HepG2 (cell line): ENCODE data around the gene EPHX1. TPM values are rescaled to one million over a fixed set of nuclear protein-coding genes. Genes with fewer than 3 reads are reported as not detected.
A peak's percentile ranks its signal among the peaks of the same experiment; 100 is the strongest.

Experiments
- CHD2 ChIP-seq: IDR thresholded peaks from 2 replicates; pipeline ENCODE4 v1.6.1; 2011; ENCODE audit warnings: low read depth, low read length, improper control_type of control experiment
- MZF1 ChIP-seq: sonication (generic); formaldehyde crosslinking; IDR thresholded peaks from 2 replicates; pipeline ENCODE4 v1.8.1; 2023; ENCODE audit warnings: mild to moderate bottlenecking, missing genetic modification reagents, borderline replicate concordance
- NR2F1 ChIP-seq, 2 experiments: fragments of 450-650 bp in 1 of 2; formaldehyde crosslinking in 1 of 2; IDR thresholded peaks; 2 replicates each; pipeline versions ENCODE4 v1.5.0 to v1.6.1; 2016 to 2020; ENCODE audit warnings: mild to moderate bottlenecking in 1 of 2, missing compliant biosample characterization in 1 of 2, missing genetic modification reagents in 1 of 2, moderate library complexity in 1 of 2
- SOX5 ChIP-seq: IDR thresholded peaks from 2 replicates; pipeline ENCODE4 v1.6.1; 2016; ENCODE audit warnings: borderline replicate concordance
- ZNF12 ChIP-seq: sonication (generic); formaldehyde crosslinking; IDR thresholded peaks from 2 replicates; pipeline ENCODE4 v1.5.0; 2020; ENCODE audit warnings: missing genetic modification reagents
- ZNF350 ChIP-seq: sonication (generic); formaldehyde crosslinking; IDR thresholded peaks from 2 replicates; pipeline ENCODE4 v1.4.0; 2020; ENCODE audit warnings: mild to moderate bottlenecking, low read depth, missing genetic modification reagents, borderline replicate concordance
- ZNF430 ChIP-seq: sonication (generic); formaldehyde crosslinking; IDR thresholded peaks from 2 replicates; pipeline ENCODE4 v1.9.0; 2021; ENCODE audit warnings: mild to moderate bottlenecking, missing genetic modification reagents
- ZNF644 ChIP-seq: IDR thresholded peaks from 2 replicates; pipeline ENCODE4 v1.6.1; 2016; ENCODE audit warnings: low read depth
- polyA plus RNA-seq, 8 experiments: library from polyadenylated mRNA; depleted of rRNA in 3 of 8; stranded (reverse) in 7 of 8; unstranded in 1 of 8; fragments of >200 nt; fragmentation: Illumina TruSeq in 4 of 8; extraction: Trizol in 4 of 8; gene quantifications; 2 replicates each; pipeline versions ENCODE4 v1.2.1 to v1.2.3, GENCODE V29; 2011 to 2016; ENCODE audit warnings: low read depth in 4 of 8, missing spikeins in 1 of 8, mixed read lengths in 1 of 8; ENCODE audit not compliant: insufficient read depth in 1 of 8
- total RNA-seq, 5 experiments: library from RNA; depleted of rRNA; stranded (reverse); fragments of >200 nt; fragmentation: Illumina TruSeq; extraction: Trizol; gene quantifications; 2 replicates each; pipeline ENCODE4 v1.2.3, GENCODE V29; 2016; ENCODE audit warnings: low read depth in 1 of 5
- TF ChIP-seq, protein P1 (sequence below): sonication (generic); formaldehyde crosslinking; IDR thresholded peaks from 2 replicates; pipeline ENCODE4 v1.4.0; 2020; ENCODE audit warnings: missing genetic modification reagents
- TF ChIP-seq, protein P2 (sequence below): sonication (generic); formaldehyde crosslinking; IDR thresholded peaks from 2 replicates; pipeline ENCODE4 v1.5.0; 2020; ENCODE audit warnings: missing genetic modification reagents, mild to moderate bottlenecking, borderline replicate concordance
- TF ChIP-seq, protein P3 (sequence below): sonication (generic); formaldehyde crosslinking; IDR thresholded peaks from 2 replicates; pipeline ENCODE4 v1.5.0; 2020; ENCODE audit warnings: missing genetic modification reagents
- TF ChIP-seq, protein P4 (sequence below): sonication (generic); formaldehyde crosslinking; IDR thresholded peaks from 2 replicates; pipeline ENCODE4 v1.5.1; 2020; ENCODE audit warnings: mild to moderate bottlenecking, missing genetic modification reagents, borderline replicate concordance
- TF ChIP-seq, protein P5 (sequence below), 2 experiments: sonication (generic) in 1 of 2; formaldehyde crosslinking in 1 of 2; IDR thresholded peaks; 2 replicates each; pipeline versions ENCODE4 v1.4.0 to v1.6.1; 2018 to 2020; ENCODE audit warnings: missing genetic modification reagents in 2 of 2, borderline replicate concordance in 1 of 2, low read depth in 1 of 2, mild to moderate bottlenecking in 1 of 2, missing biosample characterization in 1 of 2

The EPHX1 gene
- total and polyA plus RNA-seq, 2 of the 13 experiments (the other 11 are each of a cell fraction or from before 2014, with no cell fraction given), result 27.7 to 36.5 TPM

DNA sequence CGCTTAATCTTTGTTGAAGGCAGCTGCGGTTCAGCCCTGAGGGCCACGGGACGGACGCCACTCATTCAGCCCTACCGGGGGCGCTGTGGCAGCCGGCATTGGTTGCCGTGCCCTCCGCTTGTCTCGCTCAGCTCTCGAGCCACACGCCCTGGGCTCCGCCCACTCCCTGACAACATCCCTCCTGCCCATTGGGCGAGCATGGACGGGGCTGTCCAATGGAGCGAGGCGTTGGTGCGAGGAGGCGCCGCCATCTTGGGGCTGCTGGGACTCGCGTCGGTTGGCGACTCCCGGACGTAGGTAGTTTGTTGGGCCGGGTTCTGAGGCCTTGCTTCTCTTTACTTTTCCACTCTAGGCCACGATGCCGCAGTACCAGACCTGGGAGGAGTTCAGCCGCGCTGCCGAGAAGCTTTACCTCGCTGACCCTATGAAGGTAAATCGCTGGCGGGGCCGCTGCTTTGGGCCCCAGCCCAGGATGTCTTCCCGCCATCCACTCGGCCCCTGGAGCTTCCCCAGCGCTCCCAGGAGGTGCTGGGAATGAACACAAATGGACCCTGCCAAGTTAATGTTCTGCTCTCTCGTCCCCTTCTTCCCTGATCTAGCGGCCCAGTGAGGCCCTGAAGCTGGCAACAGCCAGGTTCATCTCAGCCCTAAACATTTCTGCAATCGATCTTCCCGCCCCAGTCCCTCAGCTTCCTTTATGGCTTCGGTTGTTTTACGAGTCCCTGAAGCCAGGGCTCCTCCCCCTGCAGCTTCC, 32.2 kb upstream of the EPHX1 start, which contains the start of gene SRP9 (continued):
- TF ChIP-seq ZNF12 (CRISPR knock-in tag) (peak; percentile 21; the same call in 1 of the 2 replicates), ZNF350 (CRISPR knock-in tag) (peak; percentile 98), ZNF644 (CRISPR knock-in tag) (peak; percentile 44; the same call in 1 of the 2 replicates), MZF1 (CRISPR knock-in tag) (no peak), NR2F1 (CRISPR knock-in tag; IDR thresholded peaks at IDR 0.05) (no peak), SOX5 (CRISPR knock-in tag) (peak; percentile 51; the same call in 1 of the 2 replicates), ZNF430 (CRISPR knock-in tag) (peak; percentile 76), CHD2 (no peak; the same call in 1 of the 2 replicates)
- TF ChIP-seq, protein P1, sequence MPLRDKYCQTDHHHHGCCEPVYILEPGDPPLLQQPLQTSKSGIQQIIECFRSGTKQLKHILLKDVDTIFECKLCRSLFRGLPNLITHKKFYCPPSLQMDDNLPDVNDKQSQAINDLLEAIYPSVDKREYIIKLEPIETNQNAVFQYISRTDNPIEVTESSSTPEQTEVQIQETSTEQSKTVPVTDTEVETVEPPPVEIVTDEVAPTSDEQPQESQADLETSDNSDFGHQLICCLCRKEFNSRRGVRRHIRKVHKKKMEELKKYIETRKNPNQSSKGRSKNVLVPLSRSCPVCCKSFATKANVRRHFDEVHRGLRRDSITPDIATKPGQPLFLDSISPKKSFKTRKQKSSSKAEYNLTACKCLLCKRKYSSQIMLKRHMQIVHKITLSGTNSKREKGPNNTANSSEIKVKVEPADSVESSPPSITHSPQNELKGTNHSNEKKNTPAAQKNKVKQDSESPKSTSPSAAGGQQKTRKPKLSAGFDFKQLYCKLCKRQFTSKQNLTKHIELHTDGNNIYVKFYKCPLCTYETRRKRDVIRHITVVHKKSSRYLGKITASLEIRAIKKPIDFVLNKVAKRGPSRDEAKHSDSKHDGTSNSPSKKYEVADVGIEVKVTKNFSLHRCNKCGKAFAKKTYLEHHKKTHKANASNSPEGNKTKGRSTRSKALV (CRISPR knock-in tag), result peak; percentile 5; the same call in 1 of the 2 replicates
- TF ChIP-seq, protein P2, sequence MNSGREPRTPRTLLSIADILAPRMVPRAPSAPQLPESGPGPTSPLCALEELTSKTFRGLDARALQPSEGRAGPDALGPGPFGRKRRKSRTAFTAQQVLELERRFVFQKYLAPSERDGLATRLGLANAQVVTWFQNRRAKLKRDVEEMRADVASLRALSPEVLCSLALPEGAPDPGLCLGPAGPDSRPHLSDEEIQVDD (CRISPR knock-in tag), result no peak
- TF ChIP-seq, protein P3, sequence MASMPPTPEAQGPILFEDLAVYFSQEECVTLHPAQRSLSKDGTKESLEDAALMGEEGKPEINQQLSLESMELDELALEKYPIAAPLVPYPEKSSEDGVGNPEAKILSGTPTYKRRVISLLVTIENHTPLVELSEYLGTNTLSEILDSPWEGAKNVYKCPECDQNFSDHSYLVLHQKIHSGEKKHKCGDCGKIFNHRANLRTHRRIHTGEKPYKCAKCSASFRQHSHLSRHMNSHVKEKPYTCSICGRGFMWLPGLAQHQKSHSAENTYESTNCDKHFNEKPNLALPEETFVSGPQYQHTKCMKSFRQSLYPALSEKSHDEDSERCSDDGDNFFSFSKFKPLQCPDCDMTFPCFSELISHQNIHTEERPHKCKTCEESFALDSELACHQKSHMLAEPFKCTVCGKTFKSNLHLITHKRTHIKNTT (CRISPR knock-in tag), result no peak
- TF ChIP-seq, protein P4, sequence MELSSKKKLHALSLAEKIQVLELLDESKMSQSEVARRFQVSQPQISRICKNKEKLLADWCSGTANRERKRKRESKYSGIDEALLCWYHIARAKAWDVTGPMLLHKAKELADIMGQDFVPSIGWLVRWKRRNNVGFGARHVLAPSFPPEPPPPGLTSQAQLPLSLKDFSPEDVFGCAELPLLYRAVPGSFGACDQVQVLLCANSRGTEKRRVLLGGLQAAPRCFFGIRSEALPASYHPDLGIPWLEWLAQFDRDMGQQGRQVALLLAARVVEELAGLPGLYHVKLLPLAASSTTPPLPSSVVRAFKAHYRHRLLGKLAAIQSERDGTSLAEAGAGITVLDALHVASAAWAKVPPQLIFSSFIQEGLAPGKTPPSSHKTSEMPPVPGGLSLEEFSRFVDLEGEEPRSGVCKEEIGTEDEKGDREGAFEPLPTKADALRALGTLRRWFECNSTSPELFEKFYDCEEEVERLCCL, result no peak
- TF ChIP-seq, protein P5, sequence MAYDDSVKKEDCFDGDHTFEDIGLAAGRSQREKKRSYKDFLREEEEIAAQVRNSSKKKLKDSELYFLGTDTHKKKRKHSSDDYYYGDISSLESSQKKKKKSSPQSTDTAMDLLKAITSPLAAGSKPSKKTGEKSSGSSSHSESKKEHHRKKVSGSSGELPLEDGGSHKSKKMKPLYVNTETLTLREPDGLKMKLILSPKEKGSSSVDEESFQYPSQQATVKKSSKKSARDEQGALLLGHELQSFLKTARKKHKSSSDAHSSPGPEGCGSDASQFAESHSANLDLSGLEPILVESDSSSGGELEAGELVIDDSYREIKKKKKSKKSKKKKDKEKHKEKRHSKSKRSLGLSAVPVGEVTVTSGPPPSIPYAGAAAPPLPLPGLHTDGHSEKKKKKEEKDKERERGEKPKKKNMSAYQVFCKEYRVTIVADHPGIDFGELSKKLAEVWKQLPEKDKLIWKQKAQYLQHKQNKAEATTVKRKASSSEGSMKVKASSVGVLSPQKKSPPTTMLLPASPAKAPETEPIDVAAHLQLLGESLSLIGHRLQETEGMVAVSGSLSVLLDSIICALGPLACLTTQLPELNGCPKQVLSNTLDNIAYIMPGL (CRISPR knock-in tag; IDR thresholded peaks at IDR 0.05; ENCODE audit: borderline replicate concordance in 1 of 2, low read depth in 1 of 2), result peak; percentile 97 to 99
